HCT116 (cell line): ENCODE results near the gene RBKS.

Source experiments
- CTCF ChIP-seq, 3 experiments: fragments of 200-600 bp in 1 of 3; sonication (generic) in 1 of 3; IDR thresholded peaks in 2 of 3; conservative IDR thresholded peaks in 1 of 3; 2 replicates each; pipeline ENCODE4 v1.5.1; 2012 to 2017; ENCODE audit warnings: low read depth in 2 of 3, low read length in 2 of 3, antibody characterized with exemption in 1 of 3, borderline replicate concordance in 1 of 3, control low read depth in 1 of 3, mild to moderate bottlenecking in 1 of 3, mixed read lengths in 1 of 3, mixed run types in 1 of 3, moderate library complexity in 1 of 3; ENCODE audit not compliant: insufficient read depth in 1 of 3
- EZH2phosphoT487 ChIP-seq: fragments of 200-600 bp; IDR thresholded peaks from 2 replicates; pipeline ENCODE4 v1.6.1; 2018; ENCODE audit warnings: antibody characterized with exemption, borderline replicate concordance
- REST ChIP-seq: IDR thresholded peaks from 2 replicates; pipeline ENCODE4 v1.6.1; 2012; ENCODE audit warnings: low read depth

GRCh38 chr2:27839022-27839618 lies 51.1 kb downstream of the RBKS start:
- no peak for TF ChIP-seq CTCF (IDR thresholded peaks at IDR 0.05 in 2 of 3, conservative IDR thresholded peaks at IDR 0.05 in 1 of 3; ENCODE audit: borderline replicate concordance in 1 of 3, insufficient read depth in 1 of 3, low read depth in 2 of 3, low read length in 2 of 3)
- no peak for TF ChIP-seq EZH2phosphoT487
- no peak for TF ChIP-seq REST
